ENCODE measurements around the gene PLA2G2C. TPM values are rescaled to one million over a fixed set of nuclear protein-coding genes. Genes with fewer than 3 reads are reported as not detected.

Gene PLA2G2C
- total and polyA plus RNA-seq, 2 experiments from 2014 or later = not detected

DNA sequence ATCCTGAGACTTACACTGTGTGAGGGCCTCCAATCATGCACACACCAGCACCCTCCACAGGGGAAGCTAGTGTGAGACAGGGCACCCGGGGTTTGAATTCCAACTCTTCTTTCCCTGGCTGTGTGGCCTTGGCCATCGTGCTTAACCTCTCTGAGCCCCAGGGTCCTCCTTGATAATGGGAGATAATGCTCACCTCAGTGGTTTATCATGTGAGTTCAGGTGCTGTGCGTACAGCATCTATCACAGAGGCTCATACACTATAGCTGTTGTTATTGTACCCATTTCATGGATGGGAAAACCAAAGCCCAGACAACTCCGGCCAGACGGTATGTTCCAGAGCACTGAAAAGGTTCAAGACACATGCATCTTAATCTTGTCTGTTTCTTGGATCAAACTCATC is 16.4 kb downstream of the PLA2G2C start:
- Mint-ChIP-seq H3K9me3 (peaks cover 4% of the 10 kb centered on the region), H3K4me1 (peaks cover 18% of the 10 kb centered on the region), H3K4me3 (no peak overlapping the region), H3K27ac (no peak overlapping the region), H3K36me3 (ENCODE audit: low read depth) (peaks cover 4% of the 10 kb centered on the region), H3K27me3 (ENCODE audit: insufficient read depth, low read depth, poor library complexity) (peaks cover 6% of the 10 kb centered on the region)
- H3K4me3 ChIP-seq = no peak overlapping the region
- no peaks in the 10 kb centered on the region for H3K79me2 ChIP-seq (replicated peaks; ENCODE audit: insufficient read depth)
- no peak overlapping the region for H3K27ac ChIP-seq (ENCODE audit: low read depth)
- ATAC-seq = no peak
- no peaks in the 10 kb centered on the region for H3F3A ChIP-seq (replicated peaks; ENCODE audit: low read depth)
- H2AFZ ChIP-seq = no peak overlapping the region
- no peaks in the 10 kb centered on the region for H3K9me2 ChIP-seq (ENCODE audit: insufficient read depth)
- H4K20me1 ChIP-seq (replicated peaks; ENCODE audit: insufficient read depth) = no peaks in the 10 kb centered on the region
- DNase-seq (ENCODE audit: low spot score) = no peak
- H3K36me3 ChIP-seq (ENCODE audit: insufficient read depth) = no peaks in the 10 kb centered on the region
- TF ChIP-seq, protein P1, sequence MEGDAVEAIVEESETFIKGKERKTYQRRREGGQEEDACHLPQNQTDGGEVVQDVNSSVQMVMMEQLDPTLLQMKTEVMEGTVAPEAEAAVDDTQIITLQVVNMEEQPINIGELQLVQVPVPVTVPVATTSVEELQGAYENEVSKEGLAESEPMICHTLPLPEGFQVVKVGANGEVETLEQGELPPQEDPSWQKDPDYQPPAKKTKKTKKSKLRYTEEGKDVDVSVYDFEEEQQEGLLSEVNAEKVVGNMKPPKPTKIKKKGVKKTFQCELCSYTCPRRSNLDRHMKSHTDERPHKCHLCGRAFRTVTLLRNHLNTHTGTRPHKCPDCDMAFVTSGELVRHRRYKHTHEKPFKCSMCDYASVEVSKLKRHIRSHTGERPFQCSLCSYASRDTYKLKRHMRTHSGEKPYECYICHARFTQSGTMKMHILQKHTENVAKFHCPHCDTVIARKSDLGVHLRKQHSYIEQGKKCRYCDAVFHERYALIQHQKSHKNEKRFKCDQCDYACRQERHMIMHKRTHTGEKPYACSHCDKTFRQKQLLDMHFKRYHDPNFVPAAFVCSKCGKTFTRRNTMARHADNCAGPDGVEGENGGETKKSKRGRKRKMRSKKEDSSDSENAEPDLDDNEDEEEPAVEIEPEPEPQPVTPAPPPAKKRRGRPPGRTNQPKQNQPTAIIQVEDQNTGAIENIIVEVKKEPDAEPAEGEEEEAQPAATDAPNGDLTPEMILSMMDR (conservative IDR thresholded peaks at IDR 0.05; ENCODE audit: low read depth in 2 of 2) = no peak
- no peak for TF ChIP-seq NANOG (IDR thresholded peaks at IDR 0.05; ENCODE audit: borderline replicate concordance)
- no peak for TF ChIP-seq EZH2 (IDR thresholded peaks at IDR 0.05; ENCODE audit: low read depth, unreplicated experiment)
- no peak for TF ChIP-seq STAT1 (IDR thresholded peaks at IDR 0.05; ENCODE audit: unreplicated experiment)
- TF ChIP-seq, protein P2, sequence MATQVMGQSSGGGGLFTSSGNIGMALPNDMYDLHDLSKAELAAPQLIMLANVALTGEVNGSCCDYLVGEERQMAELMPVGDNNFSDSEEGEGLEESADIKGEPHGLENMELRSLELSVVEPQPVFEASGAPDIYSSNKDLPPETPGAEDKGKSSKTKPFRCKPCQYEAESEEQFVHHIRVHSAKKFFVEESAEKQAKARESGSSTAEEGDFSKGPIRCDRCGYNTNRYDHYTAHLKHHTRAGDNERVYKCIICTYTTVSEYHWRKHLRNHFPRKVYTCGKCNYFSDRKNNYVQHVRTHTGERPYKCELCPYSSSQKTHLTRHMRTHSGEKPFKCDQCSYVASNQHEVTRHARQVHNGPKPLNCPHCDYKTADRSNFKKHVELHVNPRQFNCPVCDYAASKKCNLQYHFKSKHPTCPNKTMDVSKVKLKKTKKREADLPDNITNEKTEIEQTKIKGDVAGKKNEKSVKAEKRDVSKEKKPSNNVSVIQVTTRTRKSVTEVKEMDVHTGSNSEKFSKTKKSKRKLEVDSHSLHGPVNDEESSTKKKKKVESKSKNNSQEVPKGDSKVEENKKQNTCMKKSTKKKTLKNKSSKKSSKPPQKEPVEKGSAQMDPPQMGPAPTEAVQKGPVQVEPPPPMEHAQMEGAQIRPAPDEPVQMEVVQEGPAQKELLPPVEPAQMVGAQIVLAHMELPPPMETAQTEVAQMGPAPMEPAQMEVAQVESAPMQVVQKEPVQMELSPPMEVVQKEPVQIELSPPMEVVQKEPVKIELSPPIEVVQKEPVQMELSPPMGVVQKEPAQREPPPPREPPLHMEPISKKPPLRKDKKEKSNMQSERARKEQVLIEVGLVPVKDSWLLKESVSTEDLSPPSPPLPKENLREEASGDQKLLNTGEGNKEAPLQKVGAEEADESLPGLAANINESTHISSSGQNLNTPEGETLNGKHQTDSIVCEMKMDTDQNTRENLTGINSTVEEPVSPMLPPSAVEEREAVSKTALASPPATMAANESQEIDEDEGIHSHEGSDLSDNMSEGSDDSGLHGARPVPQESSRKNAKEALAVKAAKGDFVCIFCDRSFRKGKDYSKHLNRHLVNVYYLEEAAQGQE (IDR thresholded peaks at IDR 0.05; ENCODE audit: unreplicated experiment) = no peak
- TF ChIP-seq ZNF114 (CRISPR knock-in tag; IDR thresholded peaks at IDR 0.05) = no peak
- TF ChIP-seq CREB1 (CRISPR knock-in tag; IDR thresholded peaks at IDR 0.05; ENCODE audit: low read depth) = no peak
- no peak for TF ChIP-seq POLR2AphosphoS5 (IDR thresholded peaks at IDR 0.05; ENCODE audit: low read depth)
- no peak for TF ChIP-seq ZNF331 (CRISPR knock-in tag; IDR thresholded peaks at IDR 0.05; ENCODE audit: low read depth)
- TF ChIP-seq, protein P3, sequence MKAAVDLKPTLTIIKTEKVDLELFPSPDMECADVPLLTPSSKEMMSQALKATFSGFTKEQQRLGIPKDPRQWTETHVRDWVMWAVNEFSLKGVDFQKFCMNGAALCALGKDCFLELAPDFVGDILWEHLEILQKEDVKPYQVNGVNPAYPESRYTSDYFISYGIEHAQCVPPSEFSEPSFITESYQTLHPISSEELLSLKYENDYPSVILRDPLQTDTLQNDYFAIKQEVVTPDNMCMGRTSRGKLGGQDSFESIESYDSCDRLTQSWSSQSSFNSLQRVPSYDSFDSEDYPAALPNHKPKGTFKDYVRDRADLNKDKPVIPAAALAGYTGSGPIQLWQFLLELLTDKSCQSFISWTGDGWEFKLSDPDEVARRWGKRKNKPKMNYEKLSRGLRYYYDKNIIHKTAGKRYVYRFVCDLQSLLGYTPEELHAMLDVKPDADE (IDR thresholded peaks at IDR 0.05) = no peak
- TF ChIP-seq, protein P4, sequence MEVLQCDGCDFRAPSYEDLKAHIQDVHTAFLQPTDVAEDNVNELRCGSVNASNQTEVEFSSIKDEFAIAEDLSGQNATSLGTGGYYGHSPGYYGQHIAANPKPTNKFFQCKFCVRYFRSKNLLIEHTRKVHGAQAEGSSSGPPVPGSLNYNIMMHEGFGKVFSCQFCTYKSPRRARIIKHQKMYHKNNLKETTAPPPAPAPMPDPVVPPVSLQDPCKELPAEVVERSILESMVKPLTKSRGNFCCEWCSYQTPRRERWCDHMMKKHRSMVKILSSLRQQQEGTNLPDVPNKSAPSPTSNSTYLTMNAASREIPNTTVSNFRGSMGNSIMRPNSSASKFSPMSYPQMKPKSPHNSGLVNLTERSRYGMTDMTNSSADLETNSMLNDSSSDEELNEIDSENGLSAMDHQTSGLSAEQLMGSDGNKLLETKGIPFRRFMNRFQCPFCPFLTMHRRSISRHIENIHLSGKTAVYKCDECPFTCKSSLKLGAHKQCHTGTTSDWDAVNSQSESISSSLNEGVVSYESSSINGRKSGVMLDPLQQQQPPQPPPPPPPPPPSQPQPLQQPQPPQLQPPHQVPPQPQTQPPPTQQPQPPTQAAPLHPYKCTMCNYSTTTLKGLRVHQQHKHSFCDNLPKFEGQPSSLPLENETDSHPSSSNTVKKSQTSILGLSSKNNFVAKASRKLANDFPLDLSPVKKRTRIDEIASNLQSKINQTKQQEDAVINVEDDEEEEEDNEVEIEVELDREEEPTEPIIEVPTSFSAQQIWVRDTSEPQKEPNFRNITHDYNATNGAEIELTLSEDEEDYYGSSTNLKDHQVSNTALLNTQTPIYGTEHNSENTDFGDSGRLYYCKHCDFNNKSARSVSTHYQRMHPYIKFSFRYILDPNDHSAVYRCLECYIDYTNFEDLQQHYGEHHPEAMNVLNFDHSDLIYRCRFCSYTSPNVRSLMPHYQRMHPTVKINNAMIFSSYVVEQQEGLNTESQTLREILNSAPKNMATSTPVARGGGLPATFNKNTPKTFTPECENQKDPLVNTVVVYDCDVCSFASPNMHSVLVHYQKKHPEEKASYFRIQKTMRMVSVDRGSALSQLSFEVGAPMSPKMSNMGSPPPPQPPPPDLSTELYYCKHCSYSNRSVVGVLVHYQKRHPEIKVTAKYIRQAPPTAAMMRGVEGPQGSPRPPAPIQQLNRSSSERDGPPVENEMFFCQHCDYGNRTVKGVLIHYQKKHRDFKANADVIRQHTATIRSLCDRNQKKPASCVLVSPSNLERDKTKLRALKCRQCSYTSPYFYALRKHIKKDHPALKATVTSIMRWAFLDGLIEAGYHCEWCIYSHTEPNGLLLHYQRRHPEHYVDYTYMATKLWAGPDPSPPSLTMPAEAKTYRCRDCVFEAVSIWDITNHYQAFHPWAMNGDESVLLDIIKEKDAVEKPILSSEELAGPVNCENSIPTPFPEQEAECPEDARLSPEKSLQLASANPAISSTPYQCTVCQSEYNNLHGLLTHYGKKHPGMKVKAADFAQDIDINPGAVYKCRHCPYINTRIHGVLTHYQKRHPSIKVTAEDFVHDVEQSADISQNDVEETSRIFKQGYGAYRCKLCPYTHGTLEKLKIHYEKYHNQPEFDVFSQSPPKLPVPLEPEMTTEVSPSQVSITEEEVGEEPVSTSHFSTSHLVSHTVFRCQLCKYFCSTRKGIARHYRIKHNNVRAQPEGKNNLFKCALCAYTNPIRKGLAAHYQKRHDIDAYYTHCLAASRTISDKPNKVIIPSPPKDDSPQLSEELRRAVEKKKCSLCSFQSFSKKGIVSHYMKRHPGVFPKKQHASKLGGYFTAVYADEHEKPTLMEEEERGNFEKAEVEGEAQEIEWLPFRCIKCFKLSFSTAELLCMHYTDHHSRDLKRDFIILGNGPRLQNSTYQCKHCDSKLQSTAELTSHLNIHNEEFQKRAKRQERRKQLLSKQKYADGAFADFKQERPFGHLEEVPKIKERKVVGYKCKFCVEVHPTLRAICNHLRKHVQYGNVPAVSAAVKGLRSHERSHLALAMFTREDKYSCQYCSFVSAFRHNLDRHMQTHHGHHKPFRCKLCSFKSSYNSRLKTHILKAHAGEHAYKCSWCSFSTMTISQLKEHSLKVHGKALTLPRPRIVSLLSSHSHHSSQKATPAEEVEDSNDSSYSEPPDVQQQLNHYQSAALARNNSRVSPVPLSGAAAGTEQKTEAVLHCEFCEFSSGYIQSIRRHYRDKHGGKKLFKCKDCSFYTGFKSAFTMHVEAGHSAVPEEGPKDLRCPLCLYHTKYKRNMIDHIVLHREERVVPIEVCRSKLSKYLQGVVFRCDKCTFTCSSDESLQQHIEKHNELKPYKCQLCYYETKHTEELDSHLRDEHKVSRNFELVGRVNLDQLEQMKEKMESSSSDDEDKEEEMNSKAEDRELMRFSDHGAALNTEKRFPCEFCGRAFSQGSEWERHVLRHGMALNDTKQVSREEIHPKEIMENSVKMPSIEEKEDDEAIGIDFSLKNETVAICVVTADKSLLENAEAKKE (CRISPR knock-in tag; IDR thresholded peaks at IDR 0.05) = no peak
- no peak for TF ChIP-seq EZH2phosphoT487 (IDR thresholded peaks at IDR 0.05; ENCODE audit: unreplicated experiment)
- peaks cover 3% of the 10 kb centered on the region; the same call in 1 of the 2 replicates for H3K4me1 ChIP-seq (ENCODE audit: insufficient read depth)
- no peak overlapping the region for H3K4me2 ChIP-seq
- no peaks in the 10 kb centered on the region for H3K27me3 ChIP-seq (ENCODE audit: insufficient read depth)
